GM21717 (cell line): ENCODE data around the gene NPC2.
"Not testable (repeated sequence)": the region's sequence is repeated elsewhere in the genome, so short reads cannot be mapped to it uniquely, and the experiment has no call there.

Experiments used
- ATAC-seq: cut with Tn5 transposase; IDR thresholded peaks from one replicate; pipeline ENCODE4 v1.9.1; 2021; ENCODE audit warnings: mild to moderate bottlenecking, moderate library complexity; ENCODE audit not compliant: unreplicated experiment

Gene NPC2

DNA sequence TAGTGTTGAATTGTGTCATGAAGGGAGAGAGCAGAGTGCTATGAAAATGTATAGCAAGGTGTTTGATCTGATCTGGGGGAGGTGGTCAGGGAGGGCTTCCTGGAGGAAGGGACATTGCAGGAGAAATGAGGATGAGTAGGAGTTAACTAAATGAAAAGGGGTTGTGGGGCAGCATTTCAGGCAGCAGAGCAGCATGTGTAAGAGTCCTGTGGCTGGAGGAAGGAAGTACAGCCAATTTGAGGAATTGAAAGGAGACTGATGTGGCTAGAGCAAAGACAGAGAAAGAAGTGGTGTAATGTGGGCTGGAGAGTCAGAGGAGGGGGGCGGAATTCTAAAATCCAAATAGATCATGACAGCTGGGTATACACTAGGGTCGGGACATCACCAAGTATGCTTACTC, 20.5 kb downstream of the NPC2 start:
- no peak for ATAC-seq

DNA sequence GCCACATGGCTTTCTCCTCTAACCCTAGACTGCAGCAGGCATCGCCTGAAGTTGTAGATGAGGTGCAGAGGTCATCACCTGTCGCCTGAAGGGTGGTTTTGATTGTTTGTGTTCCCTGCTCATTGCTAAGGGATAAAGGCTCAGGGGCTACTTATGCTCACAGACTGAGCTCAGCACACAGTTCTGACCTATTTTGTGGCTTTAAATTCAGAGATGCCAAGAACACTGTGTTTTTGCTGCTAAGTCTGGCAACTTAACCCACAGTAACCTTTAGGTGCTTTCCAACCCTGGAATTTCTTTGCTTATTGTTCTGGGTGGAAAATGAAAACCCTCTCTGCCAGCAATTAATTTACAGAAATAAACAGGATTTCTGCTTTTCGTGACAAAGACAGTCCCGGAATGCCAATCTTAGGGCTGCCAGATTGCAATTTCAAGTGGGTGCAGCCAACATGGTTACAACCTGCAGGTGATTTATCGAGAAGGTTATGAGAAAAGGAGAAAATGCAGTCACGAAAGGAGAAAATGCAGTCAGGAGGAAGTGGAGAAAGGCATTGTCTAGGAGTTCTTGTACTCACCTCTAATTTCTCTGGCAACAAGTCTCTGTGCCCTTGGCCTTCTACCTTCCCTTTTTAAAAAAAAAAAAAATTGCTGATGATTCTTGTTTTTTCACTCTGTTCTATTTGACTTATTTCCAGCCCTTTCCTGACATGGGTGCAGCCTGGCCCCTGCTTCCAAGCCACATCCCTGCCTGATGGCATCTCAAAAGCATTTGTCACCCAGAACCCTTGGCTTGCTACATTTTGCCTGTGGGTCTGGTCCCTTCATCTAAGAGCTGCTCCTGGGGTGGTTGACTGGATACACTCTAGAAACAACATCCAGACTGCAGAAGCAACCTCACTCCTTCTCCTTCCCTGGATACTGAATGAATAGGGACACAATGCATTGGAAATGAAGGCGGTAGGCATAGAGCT, 23.3 kb downstream of the NPC2 start:
- ATAC-seq = no peak

DNA sequence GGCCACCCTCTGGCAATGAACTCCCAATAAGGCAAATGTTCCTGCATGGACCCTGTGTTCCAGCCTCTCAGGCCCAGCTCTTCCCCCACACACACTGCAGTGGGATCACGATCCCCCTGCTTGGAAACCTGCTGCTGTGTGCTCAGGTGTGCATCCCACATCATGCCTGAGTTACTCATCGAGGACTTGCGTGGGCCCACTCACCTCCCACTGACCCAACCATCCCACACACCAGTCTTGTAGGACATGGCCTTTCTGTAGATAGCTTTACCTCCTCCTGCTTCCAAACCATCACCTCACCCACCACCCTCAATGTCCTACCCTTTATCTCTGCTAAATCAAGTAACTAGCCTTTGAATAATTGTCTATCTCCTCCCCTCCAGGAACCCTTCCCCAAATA, 24.6 kb downstream of the NPC2 start:
- ATAC-seq = no peak

DNA sequence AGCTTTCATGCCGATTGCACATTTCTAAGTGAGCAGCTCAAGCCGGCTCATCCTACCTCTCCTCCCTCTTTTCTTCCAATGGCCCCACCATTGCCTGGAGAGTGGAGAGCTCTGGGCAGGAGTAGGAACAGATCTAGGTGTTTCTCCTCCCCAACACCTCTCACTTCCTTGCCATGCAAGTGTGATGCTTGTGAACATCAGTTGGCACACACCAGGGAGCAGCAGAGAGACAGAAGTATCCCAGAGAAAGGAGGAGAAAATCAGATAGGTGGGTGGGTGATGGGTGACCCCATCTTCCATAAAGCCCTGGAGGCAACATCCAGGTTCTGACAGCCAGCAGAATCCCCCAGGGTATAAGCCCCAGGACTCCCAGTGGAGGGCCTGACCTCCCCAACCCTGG, 27.8 kb downstream of the NPC2 start:
- ATAC-seq = no peak

DNA sequence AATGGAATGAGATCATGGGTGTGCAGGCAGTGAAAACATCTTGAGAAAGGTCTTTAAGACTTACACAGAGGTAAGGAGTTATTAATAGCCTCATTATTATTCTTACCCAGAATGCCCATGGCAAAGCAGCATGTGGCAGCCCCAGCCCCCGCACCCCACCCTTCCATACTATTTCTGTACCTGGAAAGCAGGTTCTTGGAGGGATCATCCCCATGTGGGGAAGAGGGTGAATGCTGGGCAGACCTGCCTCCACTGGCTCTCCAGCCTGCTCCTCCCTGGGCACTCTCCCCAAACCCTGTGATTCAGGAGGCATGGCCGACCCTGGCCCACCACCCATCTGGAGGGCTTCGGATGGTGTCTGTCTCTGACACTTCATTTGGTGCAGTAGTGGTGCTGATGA, 28.3 kb downstream of the NPC2 start:
- no peak for ATAC-seq

DNA sequence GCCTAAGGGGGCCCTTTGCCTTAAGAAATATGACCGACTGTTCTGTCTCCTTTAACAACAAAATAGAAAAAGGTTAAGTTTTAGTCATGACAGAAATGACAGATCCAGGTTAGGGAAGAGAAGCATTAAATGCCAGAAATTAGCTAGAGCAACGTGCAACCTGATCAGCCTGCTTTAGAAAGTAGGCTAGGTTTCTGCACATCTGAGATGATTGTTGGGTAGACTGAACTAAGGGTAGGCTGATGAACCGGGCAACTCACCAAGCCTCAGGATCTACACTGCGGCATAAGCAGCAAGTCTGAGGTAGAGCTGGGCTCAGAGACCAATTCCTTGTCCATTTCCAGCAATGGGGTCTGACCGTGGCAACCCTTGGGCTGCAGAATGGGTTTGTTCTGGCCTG, 29.4 kb downstream of the NPC2 start:
- ATAC-seq = no peak

DNA sequence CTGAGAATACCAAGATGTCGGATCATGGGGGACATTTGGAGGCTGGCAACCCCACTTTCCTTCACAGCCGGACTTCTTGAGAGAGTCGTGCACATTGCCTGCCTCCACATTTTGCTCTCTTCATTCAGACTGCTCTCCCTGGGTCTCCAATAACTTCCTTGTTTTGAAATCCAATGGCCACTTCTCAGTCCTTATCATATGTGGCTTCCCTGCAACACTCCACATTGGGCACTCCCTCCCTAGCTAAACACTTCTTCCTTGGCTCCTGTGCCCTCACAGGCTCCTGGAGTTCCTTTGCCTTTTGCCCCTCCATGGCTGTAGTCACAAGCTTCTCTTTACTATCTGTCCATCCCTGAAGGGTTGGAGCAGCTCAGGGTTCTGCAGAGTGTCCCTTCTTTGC, 30.1 kb downstream of the NPC2 start:
- no peak for ATAC-seq

DNA sequence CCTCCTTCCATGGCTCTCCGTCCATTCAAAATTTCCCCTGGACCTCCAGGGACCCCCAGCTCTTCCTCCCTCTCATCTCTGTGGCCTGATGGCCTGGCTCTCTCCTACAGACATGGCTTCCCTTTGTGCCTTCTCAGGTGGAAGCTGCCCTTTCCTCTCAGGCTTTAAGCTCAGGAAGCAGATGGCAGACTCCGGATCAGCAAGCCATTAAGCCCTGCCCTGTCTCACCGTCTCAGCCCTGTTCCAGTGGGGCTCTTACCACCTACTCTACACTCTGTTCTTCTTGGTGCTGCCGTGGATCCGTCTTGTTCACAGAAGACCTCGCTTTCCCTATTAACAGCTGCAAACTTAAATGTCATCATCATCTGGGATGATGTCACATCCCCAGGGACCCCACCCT, 33.1 kb downstream of the NPC2 start:
- ATAC-seq = no peak

DNA sequence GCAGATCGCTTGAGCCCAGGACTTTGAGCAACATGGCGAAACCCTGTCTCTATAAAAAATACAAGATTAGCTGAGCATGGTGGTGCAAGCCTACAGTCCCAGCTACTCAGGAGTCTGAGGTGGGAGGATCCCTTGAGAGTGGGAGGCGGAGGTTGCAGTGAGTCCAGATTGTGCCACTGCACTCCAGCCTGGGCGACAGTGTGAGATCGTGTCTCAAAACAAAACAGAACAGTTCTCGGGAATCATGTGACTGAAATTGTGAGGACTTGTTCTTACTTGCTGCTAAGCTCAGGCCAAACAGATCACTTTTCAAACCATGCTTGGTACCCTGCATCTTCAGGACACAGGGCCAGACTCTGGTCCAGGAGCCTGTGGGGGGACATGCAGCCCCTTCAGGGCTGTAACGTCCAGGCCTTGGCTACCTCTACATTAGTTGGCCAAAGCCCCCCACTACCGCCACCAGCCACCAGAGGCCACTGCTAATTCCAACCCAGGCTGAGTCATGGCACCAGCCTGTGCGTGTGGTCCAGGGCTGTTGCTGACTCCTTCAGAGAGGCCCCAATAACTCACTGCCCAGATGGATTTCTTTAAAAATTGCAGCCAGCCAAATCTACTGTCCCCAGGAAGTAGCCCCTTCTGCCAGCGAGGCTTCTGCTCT, 33.7 kb downstream of the NPC2 start:
- ATAC-seq = no peak

DNA sequence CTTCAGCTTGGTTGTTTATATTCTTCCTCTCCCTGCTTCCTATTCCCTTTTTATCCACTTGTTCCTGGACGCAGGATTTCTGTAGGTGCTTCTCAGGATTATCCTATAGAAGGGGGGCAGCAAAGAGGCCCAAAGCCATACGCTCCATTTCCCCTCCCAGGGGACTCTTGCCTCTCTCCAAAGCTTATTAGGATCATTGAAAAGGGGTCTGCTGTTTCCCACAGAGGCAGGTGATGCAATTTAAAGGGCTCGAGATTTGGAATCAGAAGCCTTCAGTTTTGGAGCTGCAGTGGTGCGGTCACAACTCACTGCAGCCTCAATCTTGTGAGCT, 35.6 kb downstream of the NPC2 start:
- no peak for ATAC-seq

DNA sequence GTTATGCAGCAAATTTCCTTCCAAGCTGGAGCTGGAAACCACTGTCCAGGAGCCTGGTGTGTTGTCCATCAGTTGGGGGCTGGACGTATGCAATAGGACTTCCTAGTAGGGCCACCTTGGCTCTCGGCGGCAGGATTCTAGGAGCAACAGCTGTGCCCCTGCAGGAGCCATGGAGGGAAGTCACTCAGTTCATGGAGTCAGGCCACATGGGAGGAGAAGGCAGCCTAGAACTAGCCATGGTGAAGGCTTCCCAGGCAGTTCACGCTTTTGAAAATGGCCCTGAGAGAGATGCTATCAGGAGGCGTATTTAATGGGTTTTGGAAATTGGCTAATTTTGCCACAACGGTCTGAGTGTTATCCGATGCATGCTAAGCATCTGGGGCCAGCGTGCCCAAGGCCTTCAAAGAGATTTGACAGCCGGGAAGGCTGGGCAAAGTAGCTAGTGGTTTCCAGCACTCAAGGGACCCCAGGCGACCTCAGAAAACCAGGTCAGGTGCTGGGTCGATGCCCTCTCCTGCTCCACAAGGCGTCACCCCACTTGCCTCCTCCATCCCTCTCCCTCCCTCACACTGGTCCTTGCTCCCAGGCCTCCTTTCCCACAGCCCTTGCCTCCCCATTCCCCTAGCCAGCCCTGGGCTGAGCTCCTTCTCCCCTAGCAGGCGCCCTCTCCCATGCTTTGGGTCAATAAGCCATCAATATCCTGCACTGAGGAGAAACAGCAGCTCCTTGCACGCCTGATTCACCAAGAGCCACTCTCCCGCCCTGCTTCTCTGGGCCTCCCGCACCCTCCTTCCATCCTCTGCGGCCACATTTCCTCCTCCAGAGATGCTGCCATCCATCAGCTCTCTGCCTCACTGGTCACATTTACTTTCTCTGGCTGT, 36.2 kb downstream of the NPC2 start:
- ATAC-seq = no peak

DNA sequence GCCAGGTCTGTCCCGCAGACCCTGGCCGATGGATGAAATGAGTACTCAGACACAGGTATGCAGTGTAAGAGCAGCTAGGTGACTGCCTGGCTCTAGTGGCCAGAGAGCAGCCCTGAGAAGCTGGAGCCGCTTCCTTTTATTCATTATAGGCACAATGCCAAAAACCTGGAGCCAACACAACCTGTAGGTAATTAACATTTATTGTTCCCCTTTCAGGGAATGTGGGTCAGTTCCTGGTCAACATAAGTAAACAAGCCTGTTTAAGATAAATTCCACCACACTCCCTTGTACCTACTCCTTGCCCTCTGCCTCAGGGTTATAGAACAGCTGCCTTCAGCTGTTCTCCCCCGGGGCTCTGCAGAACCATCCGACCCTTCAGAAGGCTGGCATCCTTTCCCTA, 38.7 kb downstream of the NPC2 start:
- ATAC-seq = not testable (repeated sequence)

DNA sequence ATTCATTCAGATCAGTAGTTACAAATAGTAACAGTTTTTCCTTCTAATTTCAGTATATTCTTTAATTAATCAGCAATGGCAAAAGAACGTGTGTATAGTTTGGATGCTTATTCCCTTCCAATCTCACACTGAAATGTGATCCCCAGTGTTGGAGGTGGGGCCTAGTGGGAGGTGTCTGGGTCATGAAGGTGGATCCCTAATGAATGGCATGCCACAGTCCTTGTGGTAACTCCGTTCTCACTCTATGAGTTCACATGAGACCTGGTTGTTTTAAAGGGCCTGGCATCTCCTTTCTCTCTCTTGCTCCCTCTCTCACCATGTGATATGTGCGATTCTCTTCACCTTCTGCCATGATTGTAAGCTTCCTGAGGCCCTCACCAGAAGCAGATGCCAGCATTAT, 48.2 kb downstream of the NPC2 start:
- ATAC-seq = no peak

DNA sequence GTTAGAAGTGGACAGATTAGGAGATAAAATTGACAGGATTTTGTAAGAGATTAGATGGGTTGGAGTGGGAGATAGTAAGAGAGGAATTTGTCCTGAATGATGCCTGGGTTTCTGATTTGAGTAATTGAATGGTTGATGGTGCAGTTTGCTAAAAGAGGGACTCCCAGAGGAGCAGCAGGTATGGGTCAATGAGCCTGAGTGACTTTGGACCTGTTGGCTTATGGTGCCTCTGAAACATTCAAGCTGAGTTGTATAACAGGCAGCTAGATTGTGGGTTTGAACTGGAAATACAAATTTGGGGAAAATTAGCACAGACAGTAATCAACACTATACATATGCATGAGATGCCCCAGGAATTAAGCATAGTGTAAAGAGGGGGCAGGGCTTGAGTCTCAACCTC, 50.3 kb downstream of the NPC2 start:
- no peak for ATAC-seq

DNA sequence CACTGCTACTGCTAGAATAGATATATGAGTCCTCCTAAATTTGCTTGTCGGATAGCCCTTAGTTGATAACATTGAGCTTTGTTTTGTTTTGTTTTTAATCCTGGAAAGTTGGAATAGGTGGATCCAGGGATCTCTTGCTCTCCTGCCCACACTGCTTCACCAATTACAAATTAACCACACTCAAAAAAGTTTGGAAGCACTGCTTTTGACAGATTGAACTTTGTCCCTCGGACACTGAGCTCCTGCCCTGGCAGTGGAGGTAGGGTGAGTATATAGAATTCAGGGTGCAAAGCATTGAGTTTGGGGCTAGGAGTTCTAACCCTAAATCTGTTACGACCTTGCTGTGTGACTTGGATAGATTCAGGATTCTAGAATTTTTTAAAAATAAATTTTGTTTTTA, 52.0 kb downstream of the NPC2 start:
- ATAC-seq = no peak

DNA sequence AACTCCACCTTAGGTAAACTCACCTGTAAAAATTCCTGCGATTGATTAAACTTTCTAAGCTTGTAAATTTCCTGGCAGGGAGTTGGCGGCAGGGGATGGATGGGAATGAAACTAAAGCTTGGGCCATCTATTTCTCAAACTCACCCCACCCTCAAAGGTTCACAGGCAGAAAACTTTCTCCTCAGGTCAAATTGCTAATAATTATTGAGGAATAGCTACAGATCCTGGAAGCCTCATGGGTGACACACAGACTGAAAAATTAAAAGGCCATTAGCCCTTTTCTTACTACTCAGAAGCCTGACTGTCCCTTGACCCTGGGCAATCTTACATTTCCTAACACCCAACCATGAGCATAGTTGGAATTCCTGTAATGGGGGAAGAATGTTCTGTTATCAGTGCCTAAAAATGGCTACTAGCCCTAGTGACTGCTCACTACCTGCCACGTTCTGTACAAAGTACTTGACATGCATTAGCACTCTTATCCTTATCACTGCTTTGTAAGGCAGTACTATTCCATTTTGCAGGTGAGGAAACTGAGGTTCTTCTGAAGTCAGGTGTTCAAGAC, 54.7 kb downstream of the NPC2 start:
- no peak for ATAC-seq

DNA sequence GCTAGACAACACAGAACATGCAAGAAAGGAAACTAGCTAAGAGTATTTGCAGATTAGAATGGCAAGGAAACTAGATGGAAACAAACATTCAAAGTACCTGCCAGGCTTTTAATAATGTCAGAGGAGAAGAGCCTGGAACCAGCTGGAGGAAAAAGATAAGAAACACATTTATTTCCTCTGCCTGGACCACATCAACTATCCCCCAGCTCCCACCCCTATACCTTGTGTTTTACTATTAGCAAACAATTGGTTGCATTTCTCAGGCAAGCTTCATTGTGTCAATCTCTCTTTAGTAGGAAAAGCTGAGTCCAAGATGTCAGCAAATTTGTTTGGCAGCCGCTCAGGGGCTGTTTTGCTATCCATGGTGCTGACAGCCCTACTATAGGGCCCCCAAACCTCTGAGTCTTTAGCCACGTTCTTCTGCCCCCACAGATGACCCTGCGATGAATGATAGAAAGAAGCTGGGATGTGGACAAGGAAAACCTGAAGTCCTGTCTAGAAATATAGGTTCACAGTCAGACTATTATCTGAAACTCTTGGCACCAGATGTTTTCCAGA, 55.5 kb downstream of the NPC2 start:
- no peak for ATAC-seq

DNA sequence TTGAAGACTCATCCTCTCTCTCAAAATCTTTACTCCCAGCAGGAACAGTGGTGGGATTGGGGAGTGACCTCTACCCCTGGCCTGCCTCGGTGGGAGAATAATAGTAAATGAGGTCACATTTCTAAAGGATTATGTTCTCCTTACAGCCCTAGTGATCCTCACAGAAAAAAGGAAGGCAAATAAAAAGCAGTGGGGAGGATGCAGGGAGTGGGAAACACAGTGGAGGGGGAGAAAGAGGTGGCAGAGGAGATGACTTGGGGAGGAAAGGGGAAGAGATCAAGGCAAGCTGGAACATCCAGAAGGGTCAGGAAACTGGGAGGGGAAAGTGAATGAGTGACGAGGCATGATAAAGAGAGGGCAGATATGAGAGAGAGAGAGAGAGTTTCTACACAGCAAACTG, 58.8 kb downstream of the NPC2 start:
- ATAC-seq = no peak

DNA sequence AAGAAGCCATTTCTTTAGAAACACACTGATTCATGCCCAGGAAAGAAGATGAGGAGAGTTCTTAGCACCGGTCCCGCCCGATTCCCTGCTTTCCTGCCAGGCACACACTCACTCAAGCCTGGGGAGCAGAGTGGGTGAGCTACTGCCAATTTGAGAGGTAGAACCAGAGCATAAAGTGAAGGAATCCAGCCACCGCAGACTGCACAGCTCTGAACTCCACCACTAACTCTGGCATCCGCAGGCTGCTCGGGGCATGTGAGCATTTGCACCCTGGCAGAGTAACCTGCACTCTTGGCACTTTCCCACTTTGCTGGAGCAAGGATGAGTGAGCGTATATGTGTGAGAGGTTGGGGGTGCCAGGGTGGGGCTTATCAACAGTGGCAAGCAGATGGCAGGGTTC, 63.1 kb downstream of the NPC2 start:
- no peak for ATAC-seq
